DND-41 (cell line): Measurements from ENCODE around the gene GLOD5.

ENCODE experiments used
- ATAC-seq: fragments of 200-7000 bp; cut with Tn5 transposase; 3 replicates; pipeline ENCODE4 v1.9.1; 2021; ENCODE audit warnings: low read depth; ENCODE audit not compliant: insufficient read depth
- DNase-seq: peaks from one replicate; pipeline ENCODE4 v3.0.0-alpha.2; 2020
- H2AFZ ChIP-seq: 2 replicates; pipeline ENCODE4 v1.6.0; 2012; ENCODE audit warnings: low read depth, low read length
- H3K27ac ChIP-seq: 2 replicates; pipeline ENCODE4 v1.5.1; 2012; ENCODE audit warnings: low read length, inconsistent platforms
- H3K27me3 ChIP-seq: fragments of 200-600 bp; sonication (generic); 2 replicates; pipeline ENCODE4 v1.6.0; 2012; ENCODE audit warnings: low read length, mild to moderate bottlenecking, inconsistent platforms; ENCODE audit not compliant: insufficient read depth, poor library complexity
- H3K36me3 ChIP-seq: 2 replicates; pipeline ENCODE4 v1.5.1; 2012; ENCODE audit warnings: low read length, inconsistent platforms; ENCODE audit not compliant: insufficient read depth
- H3K4me1 ChIP-seq: 2 replicates; pipeline ENCODE4 v1.5.1; 2012; ENCODE audit warnings: mild to moderate bottlenecking, low read length; ENCODE audit not compliant: insufficient read depth
- H3K4me2 ChIP-seq: 2 replicates; pipeline ENCODE4 v1.6.0; 2012; ENCODE audit warnings: mild to moderate bottlenecking, moderate library complexity, low read length, inconsistent platforms; ENCODE audit not compliant: insufficient read depth
- H3K4me3 ChIP-seq, 2 experiments: fragments of 200-600 bp in 1 of 2; shearing (Covaris generic) in 1 of 2; 2 replicates each; pipeline ENCODE4 v1.5.1; 2012 to 2016; ENCODE audit warnings: inconsistent platforms in 2 of 2, low read length in 2 of 2, mild to moderate bottlenecking in 2 of 2, low read depth in 1 of 2, moderate library complexity in 1 of 2
- H3K79me2 ChIP-seq: 2 replicates; pipeline ENCODE4 v1.6.0; 2012; ENCODE audit warnings: low read length, inconsistent platforms; ENCODE audit not compliant: insufficient read depth
- H3K9ac ChIP-seq: 2 replicates; pipeline ENCODE4 v1.6.0; 2012; ENCODE audit warnings: low read depth, mild to moderate bottlenecking, inconsistent platforms, low read length, moderate library complexity
- H3K9me3 ChIP-seq: 2 replicates; pipeline ENCODE4 v1.5.1; 2012; ENCODE audit warnings: low read length, moderate library complexity, mild to moderate bottlenecking, inconsistent platforms; ENCODE audit not compliant: insufficient read depth, severe bottlenecking
- H4K20me1 ChIP-seq: 2 replicates; pipeline ENCODE4 v1.6.0; 2012; ENCODE audit warnings: low read length; ENCODE audit not compliant: insufficient read depth
- CTCF ChIP-seq: IDR thresholded peaks from 2 replicates; pipeline ENCODE4 v1.5.1; 2012; ENCODE audit warnings: borderline replicate concordance, low read length, moderate library complexity, mild to moderate bottlenecking; ENCODE audit not compliant: poor library complexity, severe bottlenecking; ENCODE audit errors: extremely low read depth
- EZH2 ChIP-seq: IDR thresholded peaks from 3 replicates; pipeline ENCODE4 v1.6.1; 2012; ENCODE audit warnings: borderline replicate concordance, low read depth, mild to moderate bottlenecking, moderate library complexity, low read length, inconsistent platforms; ENCODE audit not compliant: severe bottlenecking

GLOD5 gene

GRCh38 chrX:48786341-48786800, 24.8 kb downstream of the GLOD5 start, which contains the start of gene GATA1:
Gene GATA1, plus strand, starts transcription at chrX:48786590. Its CDS starts 4,520 bp downstream, at chrX:48791110.
- H3K79me2 ChIP-seq, result no peaks in the 10 kb centered on the region
- H3K4me1 ChIP-seq, result no peaks in the 10 kb centered on the region
- no peak within 1 kb of the TSS for H3K4me3 ChIP-seq
- no peaks in the 10 kb centered on the region for H4K20me1 ChIP-seq
- H3K27ac ChIP-seq, result no peak within 1 kb of the TSS
- no peak within 1 kb of the TSS for H2AFZ ChIP-seq
- DNase-seq, result no peak
- no peaks in the 10 kb centered on the region for H3K27me3 ChIP-seq
- no peak within 1 kb of the TSS for H3K9ac ChIP-seq
- no peaks in the 10 kb centered on the region for H3K36me3 ChIP-seq
- no peak for ATAC-seq
- H3K9me3 ChIP-seq, result no peaks in the 10 kb centered on the region
- TF ChIP-seq EZH2 (no peak), CTCF (no peak)
- H3K4me2 ChIP-seq, result no peak within 1 kb of the TSS

- no peak for DNase-seq
- TF ChIP-seq CTCF (no peak), EZH2 (no peak)
- H3K4me1 ChIP-seq, result no peaks in the 10 kb centered on the region
- ATAC-seq, result no peak
- H3K9ac ChIP-seq, result no peak overlapping the region
- H3K9me3 ChIP-seq, result no peaks in the 10 kb centered on the region
- no peak overlapping the region for H3K27ac ChIP-seq
- H3K79me2 ChIP-seq, result no peaks in the 10 kb centered on the region
- H3K36me3 ChIP-seq, result no peaks in the 10 kb centered on the region
- no peak overlapping the region for H2AFZ ChIP-seq
- H3K27me3 ChIP-seq, result no peaks in the 10 kb centered on the region
- no peaks in the 10 kb centered on the region for H4K20me1 ChIP-seq
- no peak overlapping the region for H3K4me3 ChIP-seq
- H3K4me2 ChIP-seq, result no peak overlapping the region
Observed at GRCh38 chrX:48786825-48787504, 25.4 kb downstream of the GLOD5 start.

GRCh38 chrX:48787505-48788443, 26.2 kb downstream of the GLOD5 start:
- no peaks in the 10 kb centered on the region for H3K79me2 ChIP-seq
- no peaks in the 10 kb centered on the region for H3K36me3 ChIP-seq
- TF ChIP-seq CTCF (no peak), EZH2 (no peak)
- no peak overlapping the region for H3K4me3 ChIP-seq
- H3K4me1 ChIP-seq, result no peaks in the 10 kb centered on the region
- no peak overlapping the region for H3K9ac ChIP-seq
- H2AFZ ChIP-seq, result no peak overlapping the region
- no peaks in the 10 kb centered on the region for H3K9me3 ChIP-seq
- no peak overlapping the region for H3K27ac ChIP-seq
- no peak overlapping the region for H3K4me2 ChIP-seq
- H4K20me1 ChIP-seq, result no peaks in the 10 kb centered on the region
- DNase-seq, result no peak
- H3K27me3 ChIP-seq, result no peaks in the 10 kb centered on the region
- no peak for ATAC-seq
